DOHH2 (cell line): Measurements from ENCODE around the gene LMCD1.

Experiments used
- EZH2phosphoT487 ChIP-seq: fragments of 200-600 bp; sonication (generic); IDR thresholded peaks from 2 replicates; pipeline ENCODE4 v1.6.1; 2017; ENCODE audit warnings: borderline replicate concordance, mild to moderate bottlenecking, antibody characterized with exemption, low read length, moderate library complexity, mixed read lengths
- TF ChIP-seq, protein P1 (sequence below): fragments of 200-600 bp; sonication (generic); IDR thresholded peaks from one replicate; pipeline ENCODE4 v1.5.1; 2014; ENCODE audit warnings: antibody characterized with exemption, mild to moderate bottlenecking, low read depth, low read length; ENCODE audit not compliant: poor library complexity, severe bottlenecking

DNA sequence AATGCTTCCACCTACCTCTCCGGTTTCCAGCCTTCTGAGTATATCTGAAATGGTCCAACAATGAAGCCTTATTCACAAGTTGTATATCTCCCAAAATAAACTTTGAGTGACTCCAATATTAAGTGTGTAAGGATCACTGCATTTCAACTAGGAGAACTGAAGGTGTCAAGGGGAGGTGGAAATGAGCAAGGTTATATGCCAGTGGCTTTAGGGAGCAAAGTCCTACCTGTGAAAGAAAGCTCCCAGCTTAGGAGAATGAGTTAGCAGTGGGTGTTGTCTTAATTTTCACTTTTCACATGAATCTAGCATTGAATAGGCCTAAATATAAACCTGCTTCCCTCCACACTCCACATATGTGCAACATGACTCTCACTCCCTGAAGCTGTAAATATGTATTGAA, 29.0 kb downstream of the LMCD1 start:
- TF ChIP-seq, protein P1, sequence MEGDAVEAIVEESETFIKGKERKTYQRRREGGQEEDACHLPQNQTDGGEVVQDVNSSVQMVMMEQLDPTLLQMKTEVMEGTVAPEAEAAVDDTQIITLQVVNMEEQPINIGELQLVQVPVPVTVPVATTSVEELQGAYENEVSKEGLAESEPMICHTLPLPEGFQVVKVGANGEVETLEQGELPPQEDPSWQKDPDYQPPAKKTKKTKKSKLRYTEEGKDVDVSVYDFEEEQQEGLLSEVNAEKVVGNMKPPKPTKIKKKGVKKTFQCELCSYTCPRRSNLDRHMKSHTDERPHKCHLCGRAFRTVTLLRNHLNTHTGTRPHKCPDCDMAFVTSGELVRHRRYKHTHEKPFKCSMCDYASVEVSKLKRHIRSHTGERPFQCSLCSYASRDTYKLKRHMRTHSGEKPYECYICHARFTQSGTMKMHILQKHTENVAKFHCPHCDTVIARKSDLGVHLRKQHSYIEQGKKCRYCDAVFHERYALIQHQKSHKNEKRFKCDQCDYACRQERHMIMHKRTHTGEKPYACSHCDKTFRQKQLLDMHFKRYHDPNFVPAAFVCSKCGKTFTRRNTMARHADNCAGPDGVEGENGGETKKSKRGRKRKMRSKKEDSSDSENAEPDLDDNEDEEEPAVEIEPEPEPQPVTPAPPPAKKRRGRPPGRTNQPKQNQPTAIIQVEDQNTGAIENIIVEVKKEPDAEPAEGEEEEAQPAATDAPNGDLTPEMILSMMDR, result no peak
- no peak for TF ChIP-seq EZH2phosphoT487
